ENCODE data around the gene TRIP13.
"Not testable (repeated sequence)": the region's sequence is repeated elsewhere in the genome, so short reads cannot be mapped to it uniquely, and the experiment has no call there.

TRIP13 gene

DNA sequence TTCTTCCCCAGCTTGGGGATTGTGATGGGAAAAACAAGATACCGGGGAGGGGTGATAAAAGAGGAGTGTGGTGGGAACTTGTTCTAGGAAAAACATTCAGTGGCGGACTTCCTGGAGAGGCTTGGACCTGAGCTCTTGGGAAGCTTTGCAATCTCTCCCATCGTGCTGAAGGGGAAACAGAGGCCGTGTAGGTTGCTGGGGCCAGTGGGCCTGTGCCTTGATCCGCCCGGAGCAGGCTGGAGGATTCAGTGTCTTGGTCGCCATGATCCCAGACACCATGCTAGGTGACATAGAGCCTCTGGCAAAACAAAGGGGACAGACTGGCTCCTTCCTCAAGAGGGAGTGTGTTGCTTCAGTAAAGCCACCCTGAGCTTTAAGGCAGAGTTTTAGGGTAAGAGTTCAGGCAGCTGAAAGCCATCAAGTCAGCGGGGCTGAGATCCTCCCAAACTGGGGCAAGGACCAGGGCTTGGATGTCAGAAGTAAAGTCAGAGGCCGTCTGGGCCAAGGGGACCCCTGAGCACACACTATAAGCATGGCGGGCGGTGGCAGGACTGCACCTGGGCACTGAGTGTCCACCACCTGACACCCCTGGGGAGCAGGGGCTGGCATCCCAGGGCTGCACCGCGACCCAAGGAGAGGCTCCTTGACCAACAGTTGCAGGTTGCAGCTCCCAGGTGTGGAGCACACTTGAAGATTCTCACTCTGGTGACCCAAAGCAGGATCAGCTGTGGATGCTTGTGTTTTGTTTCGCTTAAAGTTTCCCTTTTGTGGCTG, 44.7 kb downstream of the TRIP13 start:
- DNase-seq (ENCODE audit: low read depth), result no peak

DNA sequence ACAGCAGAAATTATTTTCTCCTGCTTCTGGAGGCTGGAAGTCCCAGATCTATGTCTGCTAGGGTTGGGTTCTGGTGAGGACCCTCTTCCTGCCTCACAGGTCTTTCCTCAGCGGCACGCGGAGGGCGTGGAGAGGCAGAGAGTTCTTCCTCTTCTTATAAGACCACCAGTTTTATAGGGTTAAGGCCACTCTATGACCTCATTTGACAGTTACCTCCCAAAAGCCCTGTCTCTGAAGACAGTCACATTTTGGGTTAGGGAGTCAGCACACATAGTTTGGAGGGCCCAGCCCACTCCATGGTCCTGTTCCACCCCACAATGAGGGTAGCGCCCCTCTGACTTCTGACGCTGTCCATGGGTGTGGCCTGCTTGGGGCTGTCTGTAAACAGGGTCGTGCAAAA, 46.7 kb downstream of the TRIP13 start:
- DNase-seq (ENCODE audit: low read depth), result no peak

DNA sequence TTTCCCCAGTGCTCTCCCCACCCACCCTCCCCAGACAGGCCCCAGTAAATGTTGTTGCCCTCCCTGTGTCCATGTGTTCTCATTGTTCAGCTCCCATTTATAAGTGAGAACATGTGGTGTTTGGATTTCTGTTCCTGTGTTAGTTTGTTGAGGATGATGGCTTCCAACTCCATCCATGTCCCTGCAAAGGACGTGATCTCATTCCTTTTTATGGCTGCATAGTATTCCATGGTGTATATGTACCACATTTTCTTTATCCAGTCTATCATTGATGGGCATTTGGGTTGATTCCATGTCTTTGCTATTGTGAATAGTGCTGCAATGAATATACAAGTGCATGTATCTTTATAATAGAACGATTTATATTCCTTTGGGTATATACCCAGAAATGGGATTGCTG, 48.1 kb downstream of the TRIP13 start:
- not testable (repeated sequence) for DNase-seq (ENCODE audit: low read depth)

DNA sequence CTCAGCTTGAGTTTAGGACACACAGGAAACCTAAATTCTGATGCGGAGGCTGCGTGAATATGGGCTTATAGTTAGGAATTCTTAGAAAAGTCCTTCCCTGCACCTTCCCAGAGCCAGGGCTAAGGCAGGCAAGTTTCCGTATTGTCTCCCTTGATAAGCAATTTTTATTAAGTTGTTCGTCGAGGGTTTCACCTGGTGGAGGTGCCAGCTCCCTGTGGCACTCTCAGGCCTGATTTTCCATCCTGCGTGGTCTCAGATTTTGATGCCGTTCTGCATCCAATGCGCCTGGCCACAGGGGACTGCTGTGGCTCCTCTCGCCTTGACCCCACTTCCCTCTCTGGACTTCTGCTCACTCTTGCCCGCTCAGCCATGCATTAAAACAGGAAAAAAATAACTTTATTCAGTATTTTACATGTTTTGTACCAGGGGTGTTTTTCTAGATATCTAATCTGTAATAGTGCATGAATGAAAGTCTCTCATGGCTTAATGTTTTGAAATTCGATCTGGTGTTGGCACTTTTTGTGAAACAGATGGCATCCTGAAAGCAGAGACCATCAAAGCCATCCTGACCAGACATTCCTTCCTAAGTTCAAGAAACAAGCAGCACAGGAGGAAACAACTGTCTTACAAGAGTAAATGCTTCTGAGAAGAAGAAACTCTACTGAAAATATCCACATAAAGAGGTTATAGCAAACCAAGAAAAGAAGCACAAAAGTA, 50.7 kb downstream of the TRIP13 start:
- DNase-seq (ENCODE audit: low read depth), result no peak

DNA sequence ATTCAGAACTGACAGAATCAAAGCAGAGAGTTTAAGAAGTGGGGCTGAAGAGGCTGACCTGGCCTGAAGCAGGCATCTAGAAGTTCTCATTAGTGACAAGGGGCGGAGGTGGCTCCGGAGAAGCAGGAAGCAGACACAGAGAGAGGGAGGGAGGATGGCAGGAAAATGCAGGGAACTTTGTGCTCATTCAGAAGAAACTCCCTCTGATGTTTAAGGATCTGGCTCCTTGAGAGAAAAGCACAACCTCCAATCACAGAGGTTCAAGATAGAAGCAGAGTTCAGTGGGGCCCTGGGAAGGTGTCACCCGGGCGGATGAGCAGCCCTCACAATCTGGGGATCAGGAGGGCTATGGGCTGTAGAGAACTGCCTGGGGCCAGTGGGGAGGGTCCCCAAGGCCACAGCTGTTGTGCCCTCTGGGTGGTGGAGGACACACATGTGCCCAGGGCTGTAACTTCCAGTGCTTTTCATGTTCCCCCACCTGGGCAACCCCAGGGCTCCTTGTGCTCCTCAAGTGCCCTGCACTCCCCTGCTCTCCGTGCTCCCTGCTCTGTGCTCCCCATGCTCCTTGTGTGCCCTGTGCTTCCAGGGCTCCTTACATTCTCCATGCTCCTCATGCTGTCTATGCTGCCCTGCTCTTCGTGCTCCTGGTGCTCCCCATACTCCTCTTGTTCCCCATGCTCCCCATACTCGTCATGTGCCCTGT, 51.4 kb downstream of the TRIP13 start:
- DNase-seq (ENCODE audit: low read depth), result no peak

DNA sequence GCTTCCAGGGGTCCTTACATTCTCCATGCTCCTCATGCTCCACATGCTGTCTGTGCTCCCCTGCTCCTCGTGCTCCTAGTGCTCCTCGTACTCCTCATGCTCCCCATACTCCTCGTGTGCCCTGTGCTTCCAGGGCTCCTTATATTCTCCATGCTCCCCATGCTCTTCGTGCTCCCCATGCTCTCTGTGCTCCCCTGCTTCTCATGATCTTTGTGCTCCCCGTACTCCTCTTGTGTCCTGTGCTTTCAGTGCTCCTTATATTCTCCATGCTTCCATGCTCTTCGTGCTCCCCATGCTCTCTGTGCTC, 51.9 kb downstream of the TRIP13 start:
- no peak for DNase-seq (ENCODE audit: low read depth)

DNA sequence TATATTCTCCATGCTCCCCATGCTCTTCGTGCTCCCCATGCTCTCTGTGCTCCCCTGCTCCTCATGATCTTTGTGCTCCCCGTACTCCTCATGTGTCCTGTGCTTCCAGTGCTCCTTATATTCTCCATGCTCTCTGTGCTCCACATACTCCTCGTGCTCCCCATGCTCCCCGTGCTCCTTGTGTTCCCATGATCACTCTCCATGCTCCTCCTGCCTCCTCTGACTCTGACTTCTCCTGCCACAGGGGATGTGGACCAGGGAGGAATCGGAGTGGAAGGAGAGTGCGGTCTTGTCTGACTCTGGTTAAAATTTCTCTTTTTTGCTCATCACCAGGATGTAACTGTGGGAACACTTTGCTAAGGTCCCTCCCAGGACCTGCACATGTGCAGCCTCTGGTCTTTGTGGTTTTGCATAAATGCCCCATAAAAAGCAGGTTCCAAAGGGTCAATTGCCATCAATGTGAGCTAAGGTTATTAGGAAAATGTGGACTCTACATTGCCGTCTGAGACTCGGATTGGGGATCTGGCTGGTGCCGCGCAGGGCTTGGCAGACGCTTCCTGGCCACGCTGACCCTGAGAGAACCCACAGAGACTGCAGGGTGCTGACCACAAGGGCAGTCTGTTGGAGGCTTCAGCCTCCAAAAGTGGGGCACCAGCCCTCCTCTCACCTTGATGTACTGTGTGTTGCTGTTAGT, 52.5 kb downstream of the TRIP13 start:
- DNase-seq (ENCODE audit: low read depth), result no peak

DNA sequence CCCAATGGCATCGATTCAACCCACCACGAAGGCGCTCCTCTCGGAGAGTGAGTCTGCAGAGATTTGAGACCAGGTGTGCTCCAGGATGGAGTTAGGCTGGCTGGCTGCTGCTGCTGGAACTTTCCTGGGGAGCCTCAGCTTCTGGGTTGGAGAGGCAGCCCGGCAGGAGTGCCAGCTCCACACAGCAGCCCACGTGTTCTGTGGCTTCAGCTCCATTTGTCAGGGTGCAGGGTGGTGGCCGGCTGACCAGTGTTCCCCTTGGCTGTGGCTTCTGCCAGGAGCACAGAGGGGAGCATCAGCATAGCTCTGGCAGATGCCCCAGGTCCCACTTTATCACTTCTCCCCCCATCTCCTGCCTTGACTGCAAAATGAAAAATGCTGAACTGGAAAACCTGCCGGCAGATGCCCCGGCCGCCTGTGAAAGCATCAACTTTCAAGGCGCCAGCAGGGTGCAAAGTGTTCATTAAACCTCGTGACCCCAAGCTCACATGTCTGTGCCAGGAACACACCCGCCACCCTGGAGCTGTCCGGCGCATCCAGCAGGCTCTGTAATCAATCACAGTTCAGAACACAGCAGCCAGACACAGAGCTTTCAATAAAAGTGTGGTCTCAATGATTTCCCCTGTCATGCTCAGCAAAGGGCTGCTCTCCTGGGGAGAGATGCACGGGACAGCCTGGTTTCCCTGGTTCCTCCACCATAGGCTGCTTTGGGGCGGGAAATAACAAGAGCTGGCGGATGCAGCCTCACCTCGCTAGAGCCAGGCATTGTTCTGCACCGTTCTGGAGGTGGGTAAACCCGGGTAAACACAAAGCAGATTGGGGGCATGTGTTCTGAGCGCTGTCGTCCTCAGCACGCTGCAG, 53.2 kb downstream of the TRIP13 start:
- DNase-seq (ENCODE audit: low read depth), result no peak

DNA sequence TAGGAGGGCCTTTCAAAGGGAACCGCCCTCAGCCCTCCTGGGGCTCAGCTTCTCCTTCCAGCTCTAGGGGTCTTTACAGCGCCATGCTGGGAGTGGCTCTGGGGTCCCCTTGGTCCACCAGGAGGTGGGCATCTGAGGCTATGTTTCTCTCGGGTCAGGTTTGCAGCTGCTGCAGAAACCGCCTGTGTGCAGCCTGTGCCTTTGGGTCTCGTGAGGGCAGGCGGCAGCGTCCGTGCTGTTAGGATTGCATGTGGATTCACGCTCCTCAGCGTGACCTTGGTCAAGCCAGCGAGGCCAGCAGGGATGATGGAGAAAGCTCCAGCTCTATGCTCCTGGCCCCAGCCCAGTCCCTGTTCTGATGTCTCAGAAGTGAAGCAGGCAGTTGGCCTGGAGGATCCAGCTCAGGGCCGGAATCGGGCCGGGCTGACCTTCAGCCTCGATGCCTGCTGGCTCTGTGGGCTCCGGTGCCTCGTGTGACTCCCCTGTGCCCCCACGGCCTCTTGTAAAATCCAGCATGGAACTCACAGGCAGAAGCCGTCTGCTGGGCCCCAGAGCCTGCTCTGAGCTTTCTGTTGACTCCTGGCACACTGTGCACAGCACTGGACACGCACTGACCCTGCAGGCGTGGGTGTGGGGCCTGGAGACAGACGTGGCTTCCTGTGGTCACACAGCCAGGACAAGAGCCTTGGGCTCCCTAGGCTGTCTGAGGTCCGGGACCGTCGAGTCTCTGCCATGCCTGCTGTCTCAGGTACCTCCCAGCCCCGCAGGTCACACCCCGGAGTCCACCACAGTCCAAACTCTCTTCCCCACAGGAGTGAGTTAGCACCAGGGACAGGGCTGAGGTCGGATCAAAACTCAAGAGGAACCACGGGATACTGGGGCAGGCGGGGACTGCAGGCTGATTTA, 54.3 kb downstream of the TRIP13 start:
- DNase-seq (ENCODE audit: low read depth), result no peak

DNA sequence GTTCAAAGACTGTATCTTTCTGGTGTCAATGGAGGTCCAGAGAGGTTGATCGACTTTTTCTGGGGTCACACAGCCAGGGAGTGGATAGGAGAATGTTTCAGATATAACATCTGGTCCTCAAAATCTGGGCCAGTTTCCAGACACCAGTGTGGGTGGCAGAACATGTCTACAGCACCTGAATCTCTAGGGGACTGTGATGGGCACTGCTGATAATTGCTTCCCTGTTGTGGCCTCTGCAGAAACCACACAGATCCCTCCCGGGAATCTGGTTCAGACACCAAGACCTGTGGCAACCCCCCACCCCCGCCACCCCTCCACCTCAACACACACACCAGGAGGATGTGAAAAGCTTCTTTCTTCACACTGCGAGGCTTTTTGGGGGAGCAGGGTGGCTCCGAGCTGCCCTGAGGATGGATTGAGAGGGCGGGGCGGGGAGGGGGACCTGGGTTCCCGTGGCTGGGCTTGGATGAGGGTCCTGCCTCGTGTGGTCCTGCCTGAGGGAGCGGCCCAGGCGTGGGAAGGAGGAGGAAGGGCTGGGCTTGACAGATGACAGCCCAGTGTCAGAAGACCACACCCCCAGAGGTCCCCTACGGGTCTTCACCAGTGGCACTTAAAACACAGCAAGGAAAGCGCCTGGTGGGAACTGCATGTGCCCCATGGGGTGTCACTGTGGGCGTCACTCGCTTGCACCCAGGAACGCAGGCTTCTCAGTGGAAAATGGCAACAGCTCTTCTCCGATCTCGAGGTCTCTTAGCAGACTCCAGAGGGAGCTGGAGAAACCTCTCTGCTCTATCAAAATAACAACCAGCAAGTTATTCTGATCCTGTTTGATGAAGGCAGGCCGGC, 55.2 kb downstream of the TRIP13 start:
- no peak for DNase-seq (ENCODE audit: low read depth)

DNA sequence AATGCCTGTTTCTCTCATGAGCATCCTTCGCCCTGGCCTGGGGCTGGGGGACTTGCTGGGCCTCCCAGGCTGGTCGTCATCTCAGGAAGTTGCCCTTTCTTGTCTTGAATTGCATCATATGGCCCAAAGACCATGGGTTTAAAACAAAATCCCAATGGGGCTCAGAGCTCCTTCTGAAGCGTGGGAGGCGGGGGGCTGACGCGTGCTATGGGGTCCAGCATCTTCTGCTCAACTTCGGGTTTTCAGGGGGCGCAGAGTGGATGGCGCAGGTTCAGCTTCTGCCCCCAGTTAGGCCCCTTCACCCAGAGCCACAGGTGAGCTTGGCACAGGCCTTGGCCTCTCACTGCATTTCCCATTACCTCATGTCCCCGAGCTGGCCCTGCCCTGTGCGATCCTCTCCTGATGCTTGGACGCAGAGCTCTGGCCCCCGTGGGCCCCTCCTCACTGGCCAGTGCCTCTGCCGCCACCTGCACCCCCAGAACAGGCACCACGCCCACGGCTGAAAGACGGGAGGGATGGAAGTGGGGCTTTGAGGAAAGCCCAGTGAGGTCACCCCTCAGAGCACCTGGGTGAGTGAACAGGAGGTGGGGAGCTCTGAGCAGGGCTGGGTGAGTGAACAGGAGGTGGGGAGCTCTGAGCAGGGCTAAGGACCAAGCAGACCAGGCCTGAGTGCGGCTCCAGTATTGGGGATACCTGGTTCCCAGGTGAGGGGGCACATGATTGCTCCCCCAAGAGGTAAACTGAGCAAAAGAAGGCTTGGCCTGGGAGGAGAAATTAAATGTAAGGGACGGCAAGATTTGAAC, 56.0 kb downstream of the TRIP13 start:
- no peak for DNase-seq (ENCODE audit: low read depth)

DNA sequence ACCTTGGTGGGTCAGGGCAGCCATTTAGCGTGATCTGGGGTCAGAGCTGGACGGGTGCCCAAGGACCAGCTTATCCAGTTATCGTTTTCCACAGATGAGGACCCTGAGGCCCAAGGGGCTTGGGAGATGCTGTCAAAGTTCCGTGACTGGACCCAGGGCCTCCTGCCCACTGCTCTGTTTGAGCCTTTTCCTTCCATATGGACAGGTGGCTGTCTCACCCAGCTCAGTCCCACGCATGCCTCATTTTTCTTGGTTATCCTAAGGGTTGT, 56.5 kb downstream of the TRIP13 start:
- no peak for DNase-seq (ENCODE audit: low read depth)

DNA sequence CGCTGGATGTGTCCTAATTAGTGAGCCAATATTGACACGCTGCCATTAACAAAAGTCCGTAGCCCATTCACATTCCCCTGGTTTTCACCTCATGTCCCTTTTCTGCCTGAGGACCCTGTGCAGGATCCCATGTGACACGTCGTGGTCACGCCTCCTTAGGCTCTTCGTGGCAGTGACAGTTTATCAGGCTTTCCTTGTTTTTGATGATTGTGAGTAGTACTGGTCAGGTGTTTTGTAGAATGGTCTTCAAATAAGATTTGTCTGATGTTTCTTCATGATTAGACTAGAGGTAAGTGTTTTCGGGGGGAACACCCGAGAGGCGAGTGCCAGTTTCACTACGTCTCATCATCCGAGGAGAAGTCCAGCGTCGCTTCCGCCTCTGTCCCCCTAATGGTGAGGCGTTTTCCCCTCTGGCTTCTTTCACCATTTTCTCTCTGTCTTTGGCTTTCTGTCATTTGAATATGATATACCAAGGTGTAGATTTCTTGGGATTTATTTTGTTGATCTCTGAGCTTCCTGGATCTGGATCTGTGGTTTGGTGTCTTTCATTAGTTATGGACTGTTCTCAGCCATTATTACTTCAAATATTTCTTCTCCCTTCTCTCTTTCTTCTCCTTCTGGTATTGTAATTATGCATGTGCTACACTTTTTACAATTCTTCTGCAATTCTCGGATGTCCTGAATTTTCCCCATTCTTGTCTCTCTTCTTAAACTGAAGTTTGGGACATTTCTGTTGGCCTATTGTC, 57.3 kb downstream of the TRIP13 start:
- no peak for DNase-seq (ENCODE audit: low read depth)

DNA sequence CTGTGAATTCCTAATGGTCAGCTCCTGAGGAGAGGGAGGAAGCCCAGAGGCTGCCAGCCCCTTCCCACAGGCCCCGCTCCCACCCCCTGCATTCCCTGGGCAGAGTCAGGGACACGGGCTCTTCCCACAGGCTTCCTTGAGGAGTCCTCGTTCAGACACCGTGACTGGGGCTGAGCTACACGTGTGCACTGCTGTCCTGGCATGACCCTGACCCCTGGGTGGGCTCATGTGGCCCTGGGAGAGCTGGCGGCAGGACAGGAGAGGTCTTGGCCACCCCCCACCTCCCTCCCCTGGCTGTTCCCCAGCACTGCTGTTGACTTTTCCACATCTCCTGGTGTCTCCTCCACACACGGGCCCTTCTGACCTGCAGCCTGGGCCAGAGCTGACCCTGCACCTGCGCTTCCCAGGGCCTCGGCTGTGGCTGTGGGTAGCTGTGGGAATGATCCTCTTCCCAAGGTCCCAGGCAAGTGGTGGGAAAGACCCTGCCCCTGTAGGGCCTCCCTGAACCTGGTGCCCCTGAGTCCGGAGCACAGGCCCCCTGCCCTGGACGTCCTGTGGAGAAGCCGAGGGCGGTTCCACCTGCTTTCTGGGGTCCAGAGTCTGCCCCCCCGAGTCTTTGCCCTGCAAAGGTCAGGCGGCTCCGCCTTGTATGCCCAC, 59.4 kb downstream of the TRIP13 start:
- DNase-seq (ENCODE audit: low read depth), result no peak

DNA sequence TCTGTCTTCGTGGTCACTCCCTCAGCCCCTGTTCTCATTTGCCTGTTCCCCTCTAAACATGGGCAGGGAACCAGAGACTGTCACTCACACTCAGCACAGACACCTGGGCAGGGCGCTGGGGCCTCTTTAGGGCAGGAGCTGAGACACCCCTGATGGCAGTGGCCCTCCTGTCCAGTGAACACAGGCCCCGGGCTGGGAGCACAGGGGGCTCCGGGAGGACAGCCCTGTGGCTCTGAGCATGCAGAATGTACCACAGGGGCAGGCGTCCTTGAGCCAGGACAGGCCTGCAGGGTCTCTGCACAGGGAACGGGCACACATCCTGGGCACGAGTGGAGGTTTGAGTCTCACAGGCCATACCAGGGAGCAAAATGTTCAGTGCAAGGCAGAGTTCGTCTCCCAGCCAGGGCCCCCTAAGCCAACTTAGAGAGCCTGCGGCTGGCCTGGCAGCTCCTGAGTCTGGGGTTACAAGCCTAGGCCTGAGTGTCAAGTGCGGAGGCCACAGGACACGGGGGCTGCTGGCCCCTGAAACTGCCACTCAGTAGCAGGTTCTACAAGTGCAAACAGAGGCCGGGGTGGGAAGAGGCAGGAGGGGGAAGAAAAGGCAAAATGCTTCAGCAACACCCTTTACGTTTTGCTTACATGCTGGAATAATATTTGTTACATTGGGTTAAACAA, 60.0 kb downstream of the TRIP13 start:
- DNase-seq (ENCODE audit: low read depth), result no peak

DNA sequence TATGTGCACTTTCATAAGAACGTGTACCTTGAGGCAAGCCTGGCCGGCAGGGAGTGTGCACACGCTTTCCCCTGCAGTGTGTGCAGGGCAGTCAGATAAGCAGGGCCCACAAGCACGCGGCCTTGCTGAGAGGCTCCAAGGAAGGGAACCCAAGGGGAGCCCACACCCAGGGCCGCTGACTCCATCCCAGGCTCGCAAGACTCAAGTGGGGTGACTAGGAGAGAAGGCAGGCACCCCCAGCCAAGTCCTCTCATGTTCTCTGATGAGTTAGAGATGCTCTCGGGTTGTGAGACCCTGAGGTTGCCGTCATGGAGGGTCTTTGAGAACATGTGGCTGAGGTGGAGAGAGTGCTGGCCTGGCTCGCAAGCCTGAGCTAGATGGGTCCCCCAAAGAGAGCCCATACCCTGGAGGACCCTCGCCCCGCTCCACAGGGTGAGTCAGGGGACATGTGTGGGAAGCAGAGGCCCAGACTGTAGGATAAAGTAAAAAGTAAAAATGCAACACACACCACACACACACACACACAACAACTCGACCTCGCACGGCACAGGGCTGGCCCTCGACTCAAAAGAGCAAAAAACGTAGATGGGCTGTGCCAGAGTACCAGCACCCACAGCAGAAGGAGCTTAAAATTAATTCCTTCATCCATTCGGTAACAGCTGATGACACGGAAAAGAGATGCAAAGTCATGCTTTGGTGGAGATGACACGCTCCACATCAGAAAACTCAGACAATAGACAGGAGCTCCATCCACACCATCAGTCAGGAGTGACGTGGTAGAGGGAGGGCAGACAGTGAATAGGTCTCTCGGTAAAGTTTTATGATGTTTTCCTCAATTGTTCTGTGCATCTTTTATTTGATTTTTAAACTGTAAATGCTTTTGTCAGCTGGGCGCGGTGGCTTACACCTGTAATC, 61.1 kb downstream of the TRIP13 start:
- no peak for DNase-seq (ENCODE audit: low read depth)

Data from stimulated activated CD8-positive, alpha-beta memory T cell treated with anti-CD3 and anti-CD28 coated beads, Interleukin-15, amount 100 ng/mL, for 1 hour (primary cell).